A549 (cell line): ENCODE data around the gene LDLRAP1.

Experiments used
- CTCF ChIP-seq: fragments of >200 bp; sonication (Bioruptor Twin); formaldehyde crosslinking; IDR thresholded peaks from 3 replicates; pipeline ENCODE4 v1.5.1; 2016
- E2F6 ChIP-seq: IDR thresholded peaks from 2 replicates; pipeline ENCODE4 v1.6.1; 2012; ENCODE audit warnings: low read depth, borderline replicate concordance
- EP300 ChIP-seq, 2 experiments: fragments of >200 bp; sonication (Bioruptor Twin); formaldehyde crosslinking; IDR thresholded peaks; 2 replicates in 1 of 2; 3 replicates in 1 of 2; pipeline ENCODE4 v1.6.1; 2016 to 2017
- JUN ChIP-seq, 2 experiments: fragments of >200 bp; sonication (Bioruptor Twin); formaldehyde crosslinking; IDR thresholded peaks; 2 replicates in 1 of 2; 3 replicates in 1 of 2; pipeline ENCODE4 v1.6.1; 2016 to 2017
- JUNB ChIP-seq: fragments of >200 bp; sonication (Bioruptor Twin); formaldehyde crosslinking; IDR thresholded peaks from 2 replicates; pipeline ENCODE4 v1.6.1; 2016
- MAX ChIP-seq: IDR thresholded peaks from 2 replicates; pipeline ENCODE4 v1.6.1; 2012
- MYC ChIP-seq: IDR thresholded peaks from 2 replicates; pipeline ENCODE4 v1.6.1; 2012; ENCODE audit warnings: mild to moderate bottlenecking, inconsistent platforms, low read length, improper control_type of control experiment, borderline replicate concordance
- POLR2A ChIP-seq: IDR thresholded peaks from 2 replicates; pipeline ENCODE4 v1.6.1; 2012; ENCODE audit warnings: mild to moderate bottlenecking, low read length
- RAD21 ChIP-seq, 2 experiments: fragments of >200 bp in 1 of 2; sonication (Bioruptor Twin) in 1 of 2; formaldehyde crosslinking in 1 of 2; IDR thresholded peaks in 1 of 2; conservative IDR thresholded peaks in 1 of 2; 2 replicates in 1 of 2; 3 replicates in 1 of 2; pipeline ENCODE4 v1.6.1; 2012 to 2018; ENCODE audit warnings: inconsistent platforms in 1 of 2
- REST ChIP-seq: fragments of 200-600 bp; sonication (generic); IDR thresholded peaks from 2 replicates; pipeline ENCODE4 v1.6.1; 2016; ENCODE audit warnings: antibody characterized with exemption, mild to moderate bottlenecking, moderate library complexity
- RFX5 ChIP-seq: fragments of 450-650 bp; IDR thresholded peaks from 2 replicates; pipeline ENCODE4 v1.7.1; 2014; ENCODE audit warnings: antibody characterized with exemption, mild to moderate bottlenecking, moderate library complexity
- SMC3 ChIP-seq: fragments of >200 bp; sonication (Bioruptor Twin); formaldehyde crosslinking; IDR thresholded peaks from 3 replicates; pipeline ENCODE4 v1.6.1; 2018; ENCODE audit warnings: inconsistent platforms
- USF2 ChIP-seq: fragments of 450-650 bp; IDR thresholded peaks from 2 replicates; pipeline ENCODE4 v1.6.1; 2014; ENCODE audit warnings: antibody characterized with exemption

GRCh38 chr1:25590096-25590824 is 46.9 kb downstream of the LDLRAP1 start:
- TF ChIP-seq RAD21 (conservative IDR thresholded peaks at IDR 0.05 in 1 of 2, IDR thresholded peaks at IDR 0.05 in 1 of 2) (no peak), MYC (no peak), CTCF (no peak), POLR2A (no peak), MAX (no peak), EP300 (IDR thresholded peaks at IDR 0.05) (no peak), REST (no peak), SMC3 (no peak), JUNB (no peak), USF2 (no peak), RFX5 (no peak), E2F6 (no peak), JUN (IDR thresholded peaks at IDR 0.05) (no peak)
